DMS53 (cell line): ENCODE measurements around the gene GSG1L2.
"Not testable (repeated sequence)": the region's sequence is repeated elsewhere in the genome, so short reads cannot be mapped to it uniquely, and the experiment has no call there.

ENCODE experiments used
- DNase-seq: peaks from one replicate; lab custom pipeline; 2025; lab: John Stamatoyannopoulos, UW

The GSG1L2 gene

GRCh38 chr17:9790316-9790715, 31.6 kb downstream of the GSG1L2 start:
- DNase-seq, result no peak

- no peak for DNase-seq
Measured at GRCh38 chr17:9788601-9789000, 33.3 kb downstream of the GSG1L2 start.

DNA sequence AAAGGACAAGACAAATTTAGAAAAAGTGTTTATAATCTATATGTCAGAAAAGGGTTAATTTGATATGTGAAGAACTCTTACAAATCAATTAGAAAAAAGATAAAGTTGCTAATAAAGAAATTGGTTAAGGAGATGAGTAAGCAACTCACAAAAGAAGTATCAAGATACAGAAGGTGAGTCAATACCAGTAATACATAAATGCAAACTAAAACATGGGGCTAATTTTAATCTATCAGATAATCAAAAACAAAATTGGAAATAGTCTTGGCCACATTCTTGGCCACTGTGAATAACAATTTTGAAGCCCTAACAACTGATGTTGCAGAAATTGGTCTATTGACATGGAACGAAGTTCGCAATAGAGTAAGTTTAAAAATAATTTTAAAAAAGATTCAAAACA, 37.3 kb downstream of the GSG1L2 start:
- DNase-seq, result no peak

DNA sequence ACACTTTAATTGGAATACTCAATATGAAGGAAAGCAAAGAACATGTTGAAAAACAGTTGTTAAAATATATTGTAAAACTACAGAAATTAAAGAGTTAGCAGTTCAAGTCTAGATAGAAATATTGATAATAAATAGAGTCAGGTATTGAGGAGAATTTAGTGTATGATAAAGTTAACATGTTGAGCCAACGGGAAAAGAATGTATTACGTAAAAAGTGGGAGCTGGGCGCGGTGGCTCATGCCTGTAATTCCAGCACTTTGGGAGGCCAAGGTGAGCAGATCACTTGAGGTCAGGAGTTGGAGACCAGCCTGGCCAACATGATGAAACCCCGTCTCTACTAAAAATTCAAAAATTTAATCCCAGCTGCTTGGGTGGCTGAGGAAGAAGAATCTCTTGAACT, 38.4 kb downstream of the GSG1L2 start:
- not testable (repeated sequence) for DNase-seq

- no peak for DNase-seq
Measured at GRCh38 chr17:9783050-9783449, 38.8 kb downstream of the GSG1L2 start.

DNA sequence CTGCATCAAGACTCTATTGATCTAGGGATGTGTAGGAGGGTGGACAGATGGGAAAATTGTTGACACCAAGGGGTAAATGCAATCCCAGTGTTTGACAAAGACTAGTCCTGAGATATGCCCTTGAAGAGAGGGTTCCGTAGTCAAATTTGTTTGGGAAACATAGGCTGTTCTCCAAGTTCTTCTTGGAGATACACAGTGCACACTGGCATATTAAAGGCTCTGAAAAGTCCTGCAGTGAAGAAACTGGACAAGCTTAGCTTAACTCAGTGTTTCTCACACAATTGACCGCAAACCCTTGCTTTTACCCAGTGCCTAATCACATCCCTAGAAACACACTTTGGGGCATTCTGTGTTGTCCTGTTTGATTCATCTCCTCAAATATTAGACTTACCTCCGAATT, 41.3 kb downstream of the GSG1L2 start:
- DNase-seq, result no peak

DNA sequence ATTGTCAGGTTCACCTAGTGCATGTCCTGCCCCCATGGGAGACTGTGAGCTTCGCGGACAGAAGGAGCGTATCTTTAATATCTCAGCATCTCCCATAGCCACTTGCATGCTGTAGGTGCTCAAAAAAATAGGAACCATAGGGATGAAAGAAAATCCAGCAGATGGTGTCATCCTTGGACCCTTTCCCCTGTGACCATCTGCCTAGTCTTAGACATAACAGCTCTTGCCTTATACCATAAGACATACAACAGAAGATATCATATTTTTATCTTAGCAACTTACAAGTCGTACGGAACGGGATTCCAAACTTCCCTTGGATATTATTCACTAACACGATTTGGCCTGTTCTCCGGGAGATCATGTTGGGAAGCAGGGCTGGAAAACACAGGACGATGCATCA, 45.0 kb downstream of the GSG1L2 start:
- DNase-seq, result no peak

DNA sequence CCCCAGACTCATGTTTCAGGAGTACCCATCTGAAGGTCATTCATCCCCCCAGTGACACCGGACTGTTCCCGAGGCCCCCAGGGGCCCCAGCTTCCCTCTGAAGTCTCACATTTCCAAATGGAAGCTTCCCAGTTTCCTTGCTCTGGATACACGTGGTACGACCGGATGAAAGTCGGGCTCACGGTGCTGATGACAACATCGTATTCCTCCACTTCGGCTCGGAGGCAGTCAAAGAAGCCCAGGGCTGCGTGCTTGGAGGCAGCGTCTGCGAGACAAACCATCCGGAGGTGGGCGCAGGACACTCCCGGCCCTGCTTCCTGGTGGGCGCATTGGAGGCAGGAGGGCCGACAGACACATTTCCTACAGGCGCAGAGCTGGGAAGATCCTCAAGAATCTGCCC, 49.2 kb downstream of the GSG1L2 start:
- DNase-seq, result no peak

GRCh38 chr17:9771465-9771864, 50.4 kb downstream of the GSG1L2 start:
- DNase-seq, result no peak

DNA sequence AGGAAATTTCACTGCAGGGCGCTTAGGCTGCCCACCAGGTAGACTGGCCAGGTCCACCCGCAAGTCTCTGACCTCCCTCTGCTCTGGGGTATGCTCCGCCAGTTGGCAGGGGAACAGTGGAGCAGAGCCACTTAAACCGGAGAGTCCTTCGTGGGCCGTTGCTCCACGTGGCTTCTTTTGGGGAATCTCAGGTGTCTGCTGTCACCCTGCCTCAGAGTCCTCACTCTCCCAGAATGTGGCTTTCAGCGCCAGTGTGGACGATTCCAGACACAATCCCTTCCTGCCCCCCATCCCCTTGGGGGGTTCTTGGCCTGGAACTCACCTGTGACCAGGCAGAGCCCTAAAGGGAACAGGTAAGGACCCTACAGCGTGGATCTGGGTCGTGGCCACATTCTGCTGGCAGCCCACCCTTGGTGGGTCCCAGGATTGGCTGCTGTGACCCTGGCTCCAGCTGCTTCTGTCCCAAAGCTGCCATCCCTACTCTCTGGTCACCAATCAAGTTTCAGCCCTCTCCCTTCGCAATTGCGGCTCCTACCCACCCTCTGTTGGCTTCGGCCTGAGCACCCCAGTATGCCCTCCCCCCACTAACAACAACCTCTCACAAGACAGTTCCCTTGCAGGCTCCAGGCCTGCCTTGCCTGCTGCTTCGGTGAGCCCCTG, 52.7 kb downstream of the GSG1L2 start:
- no peak for DNase-seq

GRCh38 chr17:9768381-9768934, 53.4 kb downstream of the GSG1L2 start:
- peak; percentile 61 for DNase-seq

DNA sequence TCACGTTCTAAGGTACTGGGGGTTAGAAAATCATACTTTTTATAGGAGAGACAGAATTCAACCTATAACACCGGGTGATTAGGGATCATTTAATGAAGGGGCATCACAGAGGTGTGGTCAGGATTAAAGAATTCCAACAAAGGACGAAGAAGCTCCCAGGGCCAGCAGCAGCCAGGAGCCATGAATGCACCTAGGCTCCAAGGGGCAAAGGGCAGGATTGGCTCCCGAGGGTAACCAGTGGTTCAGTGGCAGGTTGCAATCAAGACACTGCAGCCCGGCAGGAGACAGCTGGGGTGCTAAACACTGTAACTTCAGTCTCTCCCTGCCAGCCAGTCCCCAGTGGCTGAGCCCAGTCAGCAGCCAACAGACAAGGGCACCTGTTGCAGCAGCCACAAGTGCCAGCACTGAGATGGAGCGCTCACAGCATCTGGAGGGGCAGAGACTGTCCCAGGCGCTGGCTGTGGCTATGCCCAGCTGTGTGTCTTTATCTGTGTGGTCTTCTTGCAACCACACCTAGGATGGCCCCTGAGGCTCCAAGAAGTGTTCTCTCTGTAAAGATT, 54.4 kb downstream of the GSG1L2 start:
- DNase-seq, result no peak

- DNase-seq, result no peak
Measured at GRCh38 chr17:9766970-9767369, 54.9 kb downstream of the GSG1L2 start.

DNA sequence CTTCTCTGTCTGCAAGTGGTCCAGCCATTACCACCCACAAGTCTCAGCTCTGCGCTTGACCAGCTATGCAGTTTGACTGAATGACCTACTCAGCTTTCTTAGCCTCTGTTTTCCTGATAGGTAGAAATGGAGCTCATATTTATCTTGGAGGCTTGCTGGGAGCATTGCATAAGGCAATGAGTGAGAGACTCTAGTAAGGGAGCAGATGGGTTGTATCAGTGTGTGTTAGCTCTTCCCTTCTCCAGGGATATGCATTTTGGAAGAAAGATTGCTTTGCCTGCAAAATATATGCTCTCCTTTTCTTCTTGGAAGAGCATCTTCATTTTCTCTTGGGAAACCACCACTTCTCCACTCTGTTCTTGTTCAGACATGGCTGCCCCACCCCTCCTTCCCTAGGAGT, 56.6 kb downstream of the GSG1L2 start:
- no peak for DNase-seq

- DNase-seq, result no peak
Measured at GRCh38 chr17:9763643-9764042, 58.2 kb downstream of the GSG1L2 start.

DNA sequence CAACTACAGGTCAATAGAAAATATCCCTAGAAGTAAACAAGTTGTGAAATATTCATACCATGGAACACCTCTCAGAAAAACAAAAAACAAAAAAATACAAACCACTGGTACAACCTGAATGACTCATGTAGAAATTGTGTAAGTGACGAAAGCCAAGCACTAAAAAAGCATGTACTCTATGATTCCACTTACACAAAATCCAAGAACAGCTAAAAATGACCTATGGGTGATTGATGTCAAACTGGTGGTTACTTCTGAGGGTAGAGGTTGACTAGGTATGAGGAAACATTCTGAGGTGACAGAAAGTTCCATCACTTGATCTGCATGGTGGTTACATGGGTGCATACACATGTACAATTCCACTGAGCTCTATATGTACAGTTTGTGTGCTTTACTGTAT, 61.6 kb downstream of the GSG1L2 start:
- no peak for DNase-seq

GRCh38 chr17:9755083-9755482, 66.8 kb downstream of the GSG1L2 start:
- no peak for DNase-seq
